Stimulated activated naive B cell treated with anti-CD40 and anti-IgM and Interleukin-4, amounts not matched to agents 10 μg/mL and 1 μg/mL and 100 μg/mL, for 72 hours (primary cell): ENCODE data around the gene CCDC88B.
"Not testable (repeated sequence)": the region's sequence is repeated elsewhere in the genome, so short reads cannot be mapped to it uniquely, and the experiment has no call there.

Experiments
- ATAC-seq, 2 donors: fragments of 150-1000 bp; cut with Tn5 transposase; replicated peaks; 2 replicates each; pipeline ENCODE4 v1.10.0; 2021; ENCODE audit warnings: moderate library complexity in 1 of 2
- DNase-seq: peaks from one replicate; pipeline ENCODE4 v3.0.0; 2021
- H3K27ac Mint-ChIP-seq: one replicate; pipeline ENCODE4 v1.8.0; 2022; ENCODE audit warnings: mild to moderate bottlenecking, mixed read lengths
- H3K27me3 Mint-ChIP-seq, 2 donors: one replicate each; pipeline ENCODE4 v1.8.0; 2022; ENCODE audit warnings: mixed read lengths in 2 of 2
- H3K36me3 Mint-ChIP-seq, 2 donors: one replicate each; pipeline ENCODE4 v1.8.0; 2022; ENCODE audit warnings: mixed read lengths in 2 of 2, mild to moderate bottlenecking in 1 of 2
- H3K4me1 Mint-ChIP-seq, 2 donors: one replicate each; pipeline ENCODE4 v1.8.0; 2022; ENCODE audit warnings: mixed read lengths in 2 of 2, mild to moderate bottlenecking in 1 of 2
- H3K4me3 Mint-ChIP-seq, 2 donors: one replicate each; pipeline ENCODE4 v1.8.0; 2022; ENCODE audit warnings: mild to moderate bottlenecking in 2 of 2, mixed read lengths in 2 of 2, moderate library complexity in 1 of 2
- H3K9me3 Mint-ChIP-seq, 2 donors: one replicate each; pipeline ENCODE4 v1.8.0; 2022; ENCODE audit warnings: mixed read lengths in 2 of 2, mild to moderate bottlenecking in 1 of 2

CCDC88B gene

DNA sequence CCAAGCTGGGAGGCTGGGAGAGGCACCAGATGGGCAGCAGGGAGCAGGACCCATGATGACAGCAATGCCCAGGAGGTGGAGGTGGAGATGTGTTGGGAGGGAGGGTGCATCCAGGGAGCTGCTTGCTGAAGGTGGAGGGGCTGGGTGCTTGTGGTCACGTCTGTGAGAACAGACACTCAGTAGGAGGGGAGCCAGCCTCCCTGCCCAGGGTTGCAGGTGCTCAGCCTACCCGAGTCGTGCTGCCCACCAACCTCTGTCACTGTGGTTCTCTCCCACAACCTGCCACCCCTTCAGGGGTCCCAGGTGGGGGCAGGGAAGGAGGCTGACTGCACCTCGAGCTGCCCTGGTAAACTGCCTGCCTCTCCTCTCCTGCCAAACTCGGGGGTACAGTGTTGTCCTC, 16.6 kb upstream of the CCDC88B start:
- H3K27ac Mint-ChIP-seq = no peak overlapping the region
- H3K36me3 Mint-ChIP-seq = peaks cover 33 to 41% of the 10 kb centered on the region in 2 donors
- H3K4me3 Mint-ChIP-seq = no peak overlapping the region

DNA sequence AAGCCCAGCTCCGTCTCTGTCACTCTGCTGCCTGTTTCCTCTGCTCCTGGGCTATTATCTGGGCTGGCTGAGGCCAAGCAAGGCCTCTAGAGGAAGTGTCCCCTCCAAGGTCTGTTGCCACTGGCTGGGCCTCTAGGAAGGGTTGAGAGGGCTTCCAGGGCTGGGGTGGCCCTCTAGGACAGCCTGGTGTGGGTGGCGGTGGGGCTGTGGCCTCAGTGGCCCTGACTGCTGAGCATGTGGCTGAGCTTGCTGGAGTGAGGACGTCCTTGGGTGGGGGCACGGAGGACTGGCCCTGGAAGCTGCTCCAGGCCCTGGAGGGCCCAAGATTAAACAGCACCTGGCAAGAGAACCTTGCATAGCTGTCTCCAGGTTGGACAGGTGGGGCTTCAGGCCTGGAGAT, 16.0 kb upstream of the CCDC88B start:
- H3K9me3 Mint-ChIP-seq, DNase-seq, H3K27me3 Mint-ChIP-seq, H3K27ac Mint-ChIP-seq, ATAC-seq, H3K4me3 Mint-ChIP-seq: not testable (repeated sequence)
- H3K36me3 Mint-ChIP-seq = peaks cover 32 to 38% of the 10 kb centered on the region in 2 donors
- H3K4me1 Mint-ChIP-seq = peaks cover 15 to 20% of the 10 kb centered on the region in 2 donors

More for the DNA sequence above, 16.6 kb upstream of the CCDC88B start:
- DNase-seq (no peak), ATAC-seq (no peak)
- no peaks in the 10 kb centered on the region for H3K27me3 Mint-ChIP-seq
- peaks cover 16 to 25% of the 10 kb centered on the region in 2 donors for H3K4me1 Mint-ChIP-seq
- peaks cover 0 to 2% of the 10 kb centered on the region in 2 donors for H3K9me3 Mint-ChIP-seq

GRCh38 chr11:64324692-64325469, 15.1 kb upstream of the CCDC88B start:
- DNase-seq (no peak), ATAC-seq (no peak)
- H3K27ac Mint-ChIP-seq = no peak overlapping the region
- peaks cover 0 to 2% of the 10 kb centered on the region in 2 donors for H3K9me3 Mint-ChIP-seq
- H3K4me1 Mint-ChIP-seq = peaks cover 9 to 11% of the 10 kb centered on the region in 2 donors
- H3K4me3 Mint-ChIP-seq = no peak overlapping the region
- peaks cover 24 to 30% of the 10 kb centered on the region in 2 donors for H3K36me3 Mint-ChIP-seq
- H3K27me3 Mint-ChIP-seq = no peaks in the 10 kb centered on the region

- Mint-ChIP-seq H3K4me1 (peaks cover 10 to 18% of the 10 kb centered on the region in 2 donors), H3K27ac (no peak overlapping the region), H3K36me3 (peaks cover 4 to 5% of the 10 kb centered on the region in 2 donors), H3K4me3 (no peak overlapping the region), H3K9me3 (peaks cover 0 to 2% of the 10 kb centered on the region in 2 donors), H3K27me3 (no peaks in the 10 kb centered on the region)
- no peak for DNase-seq
- no peak for ATAC-seq
Observed at GRCh38 chr11:64327375-64327774, 12.6 kb upstream of the CCDC88B start.

- no peak overlapping the region for H3K27ac Mint-ChIP-seq
Observed at GRCh38 chr11:64327993-64328392, 12.0 kb upstream of the CCDC88B start.

GRCh38 chr11:64330888-64331287, 9.1 kb upstream of the CCDC88B start:
- H3K4me3 Mint-ChIP-seq = no peak overlapping the region
- H3K4me1 Mint-ChIP-seq = peaks cover 23 to 32% of the 10 kb centered on the region in 2 donors
- no peak for DNase-seq
- H3K27me3 Mint-ChIP-seq = no peaks in the 10 kb centered on the region
- no peak overlapping the region for H3K27ac Mint-ChIP-seq
- H3K9me3 Mint-ChIP-seq = peaks cover 0 to 2% of the 10 kb centered on the region in 2 donors
- peaks cover 3 to 5% of the 10 kb centered on the region in 2 donors for H3K36me3 Mint-ChIP-seq
- ATAC-seq = no peak

More at GRCh38 chr11:64327993-64328392, 12.0 kb upstream of the CCDC88B start:
- no peaks in the 10 kb centered on the region for H3K27me3 Mint-ChIP-seq
- ATAC-seq = no peak
- H3K9me3 Mint-ChIP-seq = peaks cover 0 to 2% of the 10 kb centered on the region in 2 donors
- H3K4me1 Mint-ChIP-seq = peaks cover 10 to 18% of the 10 kb centered on the region in 2 donors
- no peak overlapping the region for H3K4me3 Mint-ChIP-seq
- H3K36me3 Mint-ChIP-seq = peaks cover 2 to 4% of the 10 kb centered on the region in 2 donors
- DNase-seq = no peak

GRCh38 chr11:64331569-64332371, 8.2 kb upstream of the CCDC88B start:
- DNase-seq = peak; percentile 90
- peak; percentile 79 to 82 for ATAC-seq
- Mint-ChIP-seq H3K36me3 (peaks cover 4 to 5% of the 10 kb centered on the region in 2 donors), H3K4me1 (peaks cover 23 to 39% of the 10 kb centered on the region in 2 donors), H3K4me3 (peak overlapping the region; percentile 3 to 4), H3K9me3 (peaks cover 0 to 2% of the 10 kb centered on the region in 2 donors), H3K27ac (peak overlapping the region; percentile 25), H3K27me3 (no peaks in the 10 kb centered on the region)

GRCh38 chr11:64333556-64333955, 6.4 kb upstream of the CCDC88B start:
- Mint-ChIP-seq H3K27ac (no peak overlapping the region), H3K4me1 (peaks cover 23 to 39% of the 10 kb centered on the region in 2 donors)

DNA sequence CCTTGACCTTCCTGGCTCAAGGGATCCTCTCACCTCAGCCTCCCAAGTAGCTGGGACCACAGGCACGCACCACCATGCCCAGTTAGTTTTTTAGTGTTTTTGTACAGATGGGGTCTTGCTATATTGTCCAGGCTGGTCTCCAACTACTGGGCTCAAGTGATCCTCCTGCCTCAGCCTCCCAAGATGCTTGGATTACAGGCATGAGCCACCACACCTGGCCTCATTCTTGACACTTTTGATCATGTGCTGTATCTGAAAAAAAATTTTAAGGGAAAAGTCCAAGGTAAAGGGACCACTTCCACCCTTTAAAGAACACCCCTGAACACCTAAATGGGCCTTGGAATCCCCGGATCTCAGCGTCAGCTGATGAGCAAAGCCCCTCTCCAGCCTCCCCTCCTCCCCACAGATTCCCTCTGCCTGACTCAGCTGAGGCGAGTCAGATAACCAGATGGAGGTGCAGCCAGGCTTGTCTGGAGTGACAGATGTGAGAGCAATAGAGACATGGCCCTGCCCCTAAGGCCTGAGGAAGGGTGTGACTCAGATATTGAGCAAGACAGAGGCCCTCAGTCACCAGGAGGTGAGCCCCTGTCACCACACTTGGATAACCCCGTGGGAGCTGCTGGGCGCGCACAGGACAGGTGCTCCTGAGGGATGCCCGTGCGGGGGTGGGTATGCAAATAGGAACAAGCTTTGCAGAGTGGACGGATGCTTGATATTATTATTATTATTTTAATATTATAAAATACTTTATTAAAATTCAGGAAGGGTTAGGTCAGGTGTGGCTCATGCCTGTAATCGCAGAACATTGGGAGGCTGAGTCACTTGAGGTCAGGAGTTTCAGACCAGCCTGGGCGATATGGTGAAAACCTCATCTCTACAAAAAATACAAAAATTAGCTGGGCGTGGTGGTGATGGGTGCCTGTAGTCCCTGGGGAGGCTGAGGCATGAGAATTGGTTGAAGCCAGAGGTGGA, 5.0 kb upstream of the CCDC88B start:
- Mint-ChIP-seq H3K27ac (peak overlapping the region; percentile 94), H3K36me3 (peaks cover 8 to 16% of the 10 kb centered on the region in 2 donors), H3K4me3 (peak overlapping the region; percentile 67 to 79), H3K9me3 (no peaks in the 10 kb centered on the region), H3K27me3 (no peaks in the 10 kb centered on the region), H3K4me1 (peaks cover 27 to 52% of the 10 kb centered on the region in 2 donors)
- DNase-seq (peak; percentile 82), ATAC-seq (peak; percentile 82 to 83)

More at GRCh38 chr11:64333556-64333955, 6.4 kb upstream of the CCDC88B start:
- ATAC-seq = no peak
- DNase-seq = no peak
- peaks cover 8 to 11% of the 10 kb centered on the region in 2 donors for H3K36me3 Mint-ChIP-seq
- no peak overlapping the region for H3K4me3 Mint-ChIP-seq
- no peaks in the 10 kb centered on the region for H3K27me3 Mint-ChIP-seq
- H3K9me3 Mint-ChIP-seq = no peaks in the 10 kb centered on the region

DNA sequence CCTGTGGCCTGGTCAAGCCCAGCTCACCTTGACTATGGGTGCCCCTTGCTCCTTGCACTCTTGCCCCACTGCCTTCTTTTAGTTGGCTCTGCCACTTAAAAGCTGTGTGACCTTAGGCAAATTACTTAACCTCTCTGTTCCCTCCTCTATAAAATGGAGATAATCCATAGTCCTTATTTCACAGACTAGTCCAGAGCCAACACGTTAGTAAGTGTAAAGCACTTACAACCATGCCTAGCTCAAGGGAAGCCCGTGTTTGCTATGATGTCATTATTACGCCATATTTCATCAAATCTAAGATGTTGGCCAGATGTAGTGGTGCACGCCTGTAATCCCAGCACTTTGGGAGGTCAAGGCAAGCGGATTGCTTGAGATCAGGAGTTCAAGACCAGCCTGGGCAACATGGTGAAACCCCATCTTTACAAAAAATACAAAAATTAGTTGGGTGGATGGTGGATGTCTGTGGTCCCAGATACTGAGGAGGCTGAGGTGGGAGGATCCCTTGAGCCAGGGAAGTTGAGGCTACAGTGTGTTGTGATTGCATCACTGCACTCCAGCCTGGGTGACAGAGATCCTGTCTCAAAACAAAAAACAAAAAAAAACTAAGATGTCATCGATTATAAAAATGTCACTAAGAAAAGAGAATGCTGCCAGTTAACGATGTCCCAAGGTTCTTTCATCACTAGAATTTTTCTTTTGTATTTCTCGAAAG, 2.3 kb upstream of the CCDC88B start:
- H3K9me3 Mint-ChIP-seq = no peaks in the 10 kb centered on the region
- no peak overlapping the region for H3K27ac Mint-ChIP-seq
- no peaks in the 10 kb centered on the region for H3K27me3 Mint-ChIP-seq
- H3K36me3 Mint-ChIP-seq = peaks cover 28 to 37% of the 10 kb centered on the region in 2 donors
- peaks cover 43 to 66% of the 10 kb centered on the region in 2 donors for H3K4me1 Mint-ChIP-seq
- H3K4me3 Mint-ChIP-seq = no peak overlapping the region
- no peak for ATAC-seq
- DNase-seq = no peak

- H3K4me1 Mint-ChIP-seq = peaks cover 42 to 74% of the 10 kb centered on the region in 2 donors
- H3K27me3 Mint-ChIP-seq = no peaks in the 10 kb centered on the region
- peak overlapping the region; percentile 93 to 99 for H3K4me3 Mint-ChIP-seq
- ATAC-seq (no peak), DNase-seq (no peak)
- no peaks in the 10 kb centered on the region for H3K9me3 Mint-ChIP-seq
- H3K36me3 Mint-ChIP-seq = peaks cover 31 to 38% of the 10 kb centered on the region in 2 donors
- peak overlapping the region; percentile 97 for H3K27ac Mint-ChIP-seq
Observed at GRCh38 chr11:64338716-64339115, 1.3 kb upstream of the CCDC88B start.

GRCh38 chr11:64339286-64339685, 718 bp upstream of the CCDC88B start:
- H3K27ac Mint-ChIP-seq = peak overlapping the region; percentile 97
- DNase-seq (no peak), ATAC-seq (no peak)
- H3K36me3 Mint-ChIP-seq = peaks cover 35 to 40% of the 10 kb centered on the region in 2 donors
- peaks cover 41 to 70% of the 10 kb centered on the region in 2 donors for H3K4me1 Mint-ChIP-seq
- no peaks in the 10 kb centered on the region for H3K27me3 Mint-ChIP-seq
- H3K4me3 Mint-ChIP-seq = peak overlapping the region; percentile 93 to 99
- H3K9me3 Mint-ChIP-seq = no peaks in the 10 kb centered on the region
